ENCODE measurements around the gene CACNA1F.

CACNA1F gene

DNA sequence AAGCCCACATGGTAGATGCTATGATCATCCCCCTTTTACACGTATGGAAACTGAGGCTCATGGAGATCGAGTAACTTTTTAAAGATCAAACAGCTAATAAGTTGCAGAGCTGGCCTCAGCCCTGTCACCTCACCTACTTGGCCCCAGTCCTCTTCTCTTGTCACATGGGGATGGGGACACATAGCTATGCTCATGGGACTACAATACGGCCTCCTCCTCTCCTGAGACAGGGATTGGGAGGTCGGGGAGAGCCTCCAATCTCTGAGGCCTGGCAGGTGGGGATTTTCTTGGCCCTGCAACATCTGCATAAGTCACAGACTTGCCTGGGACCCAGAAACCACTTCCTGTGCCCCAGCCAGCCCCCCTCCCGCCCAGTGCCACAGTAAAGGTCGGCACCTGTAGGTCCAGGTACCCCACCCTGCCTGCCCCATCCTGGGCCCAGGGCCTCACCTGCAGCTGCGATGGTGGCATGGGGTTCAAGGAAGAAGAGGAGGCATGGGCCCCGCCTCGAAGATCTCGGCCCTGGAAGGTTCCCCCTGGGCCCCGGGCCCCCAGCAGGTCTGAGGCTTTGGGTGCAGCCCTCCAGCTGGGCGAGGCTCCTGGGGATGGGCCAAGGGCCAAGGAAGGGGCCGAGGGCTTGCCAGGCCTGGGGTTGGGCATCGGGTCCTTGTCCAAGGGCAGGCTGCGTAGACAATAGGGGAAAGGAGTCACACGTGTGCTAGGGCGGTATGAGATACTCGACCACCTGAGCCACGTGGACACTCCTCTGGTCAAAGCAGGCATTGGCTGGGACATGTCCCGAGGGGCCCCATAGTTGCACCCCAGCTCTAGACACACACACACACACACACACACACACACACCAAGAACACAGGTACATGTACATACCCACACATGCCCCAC, 25.0 kb upstream of the CACNA1F start:
- no peak for DNase-seq (ENCODE audit: extremely low read depth, low read depth)
- TF ChIP-seq, protein P1, sequence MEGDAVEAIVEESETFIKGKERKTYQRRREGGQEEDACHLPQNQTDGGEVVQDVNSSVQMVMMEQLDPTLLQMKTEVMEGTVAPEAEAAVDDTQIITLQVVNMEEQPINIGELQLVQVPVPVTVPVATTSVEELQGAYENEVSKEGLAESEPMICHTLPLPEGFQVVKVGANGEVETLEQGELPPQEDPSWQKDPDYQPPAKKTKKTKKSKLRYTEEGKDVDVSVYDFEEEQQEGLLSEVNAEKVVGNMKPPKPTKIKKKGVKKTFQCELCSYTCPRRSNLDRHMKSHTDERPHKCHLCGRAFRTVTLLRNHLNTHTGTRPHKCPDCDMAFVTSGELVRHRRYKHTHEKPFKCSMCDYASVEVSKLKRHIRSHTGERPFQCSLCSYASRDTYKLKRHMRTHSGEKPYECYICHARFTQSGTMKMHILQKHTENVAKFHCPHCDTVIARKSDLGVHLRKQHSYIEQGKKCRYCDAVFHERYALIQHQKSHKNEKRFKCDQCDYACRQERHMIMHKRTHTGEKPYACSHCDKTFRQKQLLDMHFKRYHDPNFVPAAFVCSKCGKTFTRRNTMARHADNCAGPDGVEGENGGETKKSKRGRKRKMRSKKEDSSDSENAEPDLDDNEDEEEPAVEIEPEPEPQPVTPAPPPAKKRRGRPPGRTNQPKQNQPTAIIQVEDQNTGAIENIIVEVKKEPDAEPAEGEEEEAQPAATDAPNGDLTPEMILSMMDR (IDR thresholded peaks at IDR 0.05; ENCODE audit: low read depth, low read length) = no peak

DNA sequence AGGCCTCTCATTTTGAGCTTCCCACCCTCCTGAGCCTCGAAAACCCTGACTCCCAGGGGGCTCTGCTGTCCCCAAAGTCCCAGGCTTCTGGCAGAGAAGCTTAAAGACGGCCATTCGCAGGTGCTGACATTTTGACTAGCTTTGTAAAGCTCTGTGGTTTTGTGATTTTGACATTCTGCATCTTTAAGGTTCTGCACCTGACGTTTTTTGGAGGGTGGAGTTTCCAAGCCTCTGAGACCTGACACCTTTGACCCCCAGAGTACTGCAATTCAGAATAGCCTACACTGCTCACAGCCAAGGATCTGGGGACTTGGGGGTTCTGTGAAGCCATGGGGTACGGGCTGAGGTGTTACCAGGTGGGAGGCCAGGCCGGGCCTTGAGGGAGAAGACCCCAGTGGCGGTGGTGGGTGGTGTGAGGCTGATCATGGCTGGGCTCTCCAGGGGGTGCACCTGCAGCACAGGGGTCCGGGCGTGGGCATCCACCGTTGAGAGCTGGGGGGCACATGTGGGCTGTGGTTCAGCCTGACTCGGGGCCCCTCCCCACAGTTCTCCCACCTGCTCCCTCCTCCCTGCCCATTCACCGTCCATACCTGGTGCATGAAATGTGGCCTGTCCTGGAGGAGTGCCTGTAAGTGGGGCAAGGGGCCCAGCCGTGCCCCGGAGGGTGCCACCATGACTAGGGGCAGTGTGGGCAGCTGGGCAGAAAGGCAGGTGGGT, 24.1 kb upstream of the CACNA1F start:
- TF ChIP-seq, protein P1 (IDR thresholded peaks at IDR 0.05; ENCODE audit: low read depth, low read length) = no peak
- no peak for DNase-seq (ENCODE audit: extremely low read depth, low read depth)

DNA sequence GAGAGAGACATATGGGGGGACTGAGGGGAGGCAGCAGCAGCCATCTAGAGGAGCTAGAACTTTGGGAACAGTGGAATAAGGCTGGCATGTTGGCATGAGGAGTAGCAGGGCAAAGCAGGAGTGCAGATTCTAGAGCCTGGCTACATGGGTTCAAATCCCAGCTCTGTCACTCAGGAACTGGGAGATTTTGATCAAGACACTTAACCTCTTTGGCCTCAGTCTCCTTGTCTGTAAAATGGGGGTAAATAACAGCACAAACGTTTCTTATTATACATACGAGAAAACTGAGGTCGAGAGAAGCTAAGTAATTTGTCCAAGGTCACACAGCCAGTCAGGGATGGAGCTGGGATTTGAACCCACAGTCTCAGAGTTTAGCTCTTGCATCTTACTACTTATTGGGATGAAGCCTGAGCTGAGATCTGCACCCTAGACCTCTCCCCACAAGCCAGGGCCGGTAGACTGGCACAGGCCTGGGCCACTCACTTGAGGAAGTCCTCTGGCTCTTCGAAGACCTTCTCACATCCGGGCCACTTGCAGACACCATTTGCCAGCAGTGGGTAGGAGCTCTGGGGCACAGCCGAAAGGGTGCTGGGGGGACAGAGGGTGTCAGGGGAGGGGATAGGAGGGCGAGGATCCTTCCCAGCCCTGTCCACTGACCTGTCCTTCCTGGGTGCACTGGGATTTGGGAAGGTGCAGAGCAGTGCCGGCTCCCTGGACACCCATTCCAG, 23.3 kb upstream of the CACNA1F start:
- DNase-seq (ENCODE audit: extremely low read depth, low read depth) = no peak
- TF ChIP-seq, protein P1 (IDR thresholded peaks at IDR 0.05; ENCODE audit: low read depth, low read length) = no peak

DNA sequence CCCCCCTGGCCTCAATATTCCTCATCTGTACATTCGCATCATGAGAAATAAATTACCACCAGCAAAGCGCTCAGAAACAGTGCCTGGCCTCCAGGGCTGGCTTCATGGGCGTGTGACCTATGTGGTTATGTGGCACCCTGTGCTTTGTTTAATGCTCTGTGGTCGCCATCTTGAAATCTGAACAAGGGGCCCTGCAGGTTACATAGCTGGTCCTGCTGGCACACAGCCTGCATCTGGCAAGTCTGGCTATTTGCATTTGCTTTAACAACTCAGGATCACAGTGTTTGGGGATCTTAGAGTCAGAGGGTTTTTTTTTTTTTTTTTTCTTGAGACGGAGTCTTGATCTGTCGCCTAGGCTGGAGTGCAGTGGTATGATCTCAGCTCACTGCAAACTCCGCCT, 21.5 kb upstream of the CACNA1F start:
- TF ChIP-seq, protein P1 (IDR thresholded peaks at IDR 0.05; ENCODE audit: low read depth, low read length) = no peak
- no peak for DNase-seq (ENCODE audit: extremely low read depth, low read depth)

DNA sequence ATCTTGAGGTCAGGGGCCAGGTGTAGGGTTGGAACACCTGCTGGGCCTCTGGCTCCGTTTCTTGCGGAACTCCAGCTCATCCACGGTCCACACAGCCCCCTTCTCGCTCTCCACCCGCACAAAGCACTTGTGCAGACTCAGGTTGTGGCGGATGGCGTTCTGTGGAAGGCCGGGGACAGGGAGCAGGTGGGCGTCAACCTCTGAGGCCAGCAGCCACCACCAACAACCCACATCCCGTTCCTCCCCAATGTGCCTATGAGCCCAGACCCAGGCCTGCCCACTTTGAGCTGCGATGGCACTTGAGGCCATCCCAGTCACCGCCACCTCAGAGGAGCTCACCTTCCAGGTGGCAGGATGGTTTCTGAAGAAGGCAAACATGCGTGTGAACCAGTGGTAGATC, 18.2 kb upstream of the CACNA1F start:
- TF ChIP-seq, protein P1 (IDR thresholded peaks at IDR 0.05; ENCODE audit: low read depth, low read length) = no peak
- no peak for DNase-seq (ENCODE audit: extremely low read depth, low read depth)

DNA sequence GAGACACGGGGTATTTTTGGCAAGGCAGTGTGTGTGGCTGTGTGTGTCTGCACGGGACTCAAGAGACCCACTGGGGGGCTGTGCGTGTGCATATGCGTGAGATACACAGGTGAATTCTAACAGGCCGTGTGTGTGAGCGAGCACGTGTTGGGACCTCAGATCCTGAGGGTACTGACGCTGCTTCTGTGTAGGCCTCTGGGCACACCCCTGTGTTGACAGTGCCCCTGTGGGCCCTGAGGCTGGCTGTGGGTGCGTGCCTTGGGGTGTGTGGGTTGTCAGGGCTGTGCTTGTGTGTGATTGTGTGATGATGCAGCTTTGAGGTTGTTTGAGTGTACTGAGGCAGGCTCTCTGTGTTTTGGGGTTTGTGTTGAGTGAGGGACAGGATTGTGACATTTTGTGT, 17.4 kb upstream of the CACNA1F start:
- TF ChIP-seq, protein P1 (IDR thresholded peaks at IDR 0.05; ENCODE audit: low read depth, low read length) = no peak

More for the DNA sequence above, 17.4 kb upstream of the CACNA1F start:
- DNase-seq (ENCODE audit: extremely low read depth, low read depth) = no peak

Data from AG09319 (cell line).